GM21390 (cell line): ENCODE measurements around the gene CFB.
"Not testable (repeated sequence)": the region's sequence is repeated elsewhere in the genome, so short reads cannot be mapped to it uniquely, and the experiment has no call there.

Source experiments
- ATAC-seq: cut with Tn5 transposase; IDR thresholded peaks from one replicate; pipeline ENCODE4 v1.9.1; 2021; ENCODE audit not compliant: unreplicated experiment

CFB gene

DNA sequence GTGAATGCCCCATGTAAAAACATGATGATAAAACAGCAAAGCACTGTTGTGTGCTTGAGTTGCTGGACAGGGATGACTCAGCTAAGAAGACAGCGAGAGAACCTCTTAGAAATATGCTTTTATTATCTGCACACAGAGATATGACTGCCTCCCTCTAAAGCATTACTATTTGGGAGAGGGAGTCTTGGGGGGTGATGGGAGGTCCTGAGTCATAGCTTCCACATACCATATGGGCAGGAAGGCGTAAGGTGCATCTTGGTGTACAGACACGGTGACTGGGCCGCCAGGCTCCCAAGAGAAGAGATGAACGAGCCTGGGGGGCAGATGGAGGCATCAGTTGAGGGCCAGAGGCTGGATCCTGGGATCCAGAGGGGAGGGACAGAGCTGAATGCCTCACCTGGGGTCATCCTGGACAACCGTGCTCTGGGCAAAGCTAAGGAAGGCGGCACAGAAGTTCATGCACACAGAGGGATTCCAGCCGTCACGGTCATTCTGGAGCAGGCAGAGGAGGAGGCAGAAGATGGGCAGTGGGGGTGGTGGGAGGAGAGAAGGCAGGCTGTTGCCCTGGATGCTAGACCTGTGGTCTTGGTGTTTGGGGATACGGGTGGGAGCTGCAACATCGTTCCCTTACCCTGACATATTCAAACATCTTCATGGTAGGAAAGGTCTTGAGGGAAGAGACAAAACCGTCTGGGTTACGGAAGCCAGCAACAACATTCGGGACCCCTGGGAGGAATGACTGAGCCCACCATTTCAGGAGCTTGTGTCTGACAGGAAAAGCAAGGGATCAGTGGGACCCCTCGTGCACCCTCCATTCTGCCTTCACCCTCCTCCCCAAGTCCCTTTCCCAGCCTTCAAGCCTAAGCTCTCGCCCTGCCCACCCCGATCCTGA is 24.1 kb downstream of the CFB start:
- no peak for ATAC-seq

DNA sequence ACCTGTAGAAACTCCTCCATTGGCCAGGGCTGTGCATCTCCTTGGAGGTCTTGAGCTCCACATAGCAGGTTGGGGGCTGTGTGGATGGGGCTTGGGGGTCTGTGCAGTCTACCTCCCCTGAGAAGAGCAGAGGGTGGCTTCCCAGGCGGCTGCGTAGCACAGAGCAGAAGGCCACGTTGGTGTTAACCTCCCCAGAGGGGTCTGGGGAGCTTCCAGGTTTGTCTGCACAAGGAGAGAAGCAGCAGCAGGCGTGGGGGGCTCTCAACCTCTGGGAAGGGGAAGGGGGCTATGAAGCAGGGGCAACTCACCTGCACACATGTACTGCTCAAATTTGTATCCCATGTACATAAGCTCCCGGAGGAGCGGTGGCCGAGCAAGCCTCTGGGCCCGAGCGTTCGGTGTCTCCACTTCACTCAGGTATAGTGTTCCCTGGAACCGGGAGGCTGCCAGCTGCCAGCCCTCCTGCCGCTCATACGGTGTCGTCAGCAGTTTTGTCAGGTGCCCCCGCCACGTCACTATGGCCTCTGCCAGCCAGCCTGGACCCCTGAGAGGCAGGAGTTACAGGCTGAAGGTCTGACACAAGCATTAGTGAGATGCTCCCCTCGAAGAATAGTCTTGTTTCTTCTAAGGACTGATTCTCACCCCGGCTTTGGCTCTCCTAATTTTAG is 24.8 kb downstream of the CFB start:
- ATAC-seq, result no peak

DNA sequence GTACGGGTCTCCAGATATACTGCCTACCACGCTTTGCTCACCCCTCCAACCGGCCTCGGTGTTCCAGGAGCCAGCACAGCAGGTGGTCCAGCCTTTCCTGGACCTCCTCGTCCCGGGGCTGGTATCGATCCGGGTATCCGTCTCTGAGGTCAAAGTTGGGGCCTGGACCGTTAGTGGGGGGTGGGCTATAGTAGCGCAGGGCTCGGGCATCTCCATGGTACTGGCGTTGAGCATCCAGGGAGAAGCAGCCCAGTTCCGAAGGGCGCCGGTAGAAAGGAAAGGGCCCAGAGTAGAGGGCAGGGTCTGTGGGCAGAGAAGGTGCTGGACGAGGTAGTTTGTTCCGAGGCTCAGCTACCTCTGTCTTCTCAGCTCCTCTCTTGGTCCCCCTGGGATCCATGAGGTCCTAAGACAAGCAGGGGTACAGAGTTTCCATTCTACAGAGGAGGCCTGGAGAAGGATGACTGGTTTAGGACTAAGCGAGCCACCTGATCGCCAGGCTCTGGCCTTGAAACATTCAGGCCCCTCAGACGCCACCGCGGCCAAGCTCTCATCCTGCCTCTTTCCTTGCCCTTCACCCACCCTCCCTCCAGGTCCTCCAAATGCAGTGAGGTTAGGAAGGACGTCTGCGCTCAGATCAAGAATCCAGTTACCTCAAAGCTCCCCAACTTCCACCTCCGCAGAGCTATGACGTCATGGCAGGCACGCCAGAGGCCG is 25.5 kb downstream of the CFB start:
- ATAC-seq, result no peak

- peak; percentile 85 for ATAC-seq
Observed at GRCh38 chr6:31971993-31972708, 26.3 kb downstream of the CFB start, which contains the start of gene DXO. TSS of gene DXO (minus strand) at chr6:31972138. CDS start at chr6:31971675, 463 bp downstream.

DNA sequence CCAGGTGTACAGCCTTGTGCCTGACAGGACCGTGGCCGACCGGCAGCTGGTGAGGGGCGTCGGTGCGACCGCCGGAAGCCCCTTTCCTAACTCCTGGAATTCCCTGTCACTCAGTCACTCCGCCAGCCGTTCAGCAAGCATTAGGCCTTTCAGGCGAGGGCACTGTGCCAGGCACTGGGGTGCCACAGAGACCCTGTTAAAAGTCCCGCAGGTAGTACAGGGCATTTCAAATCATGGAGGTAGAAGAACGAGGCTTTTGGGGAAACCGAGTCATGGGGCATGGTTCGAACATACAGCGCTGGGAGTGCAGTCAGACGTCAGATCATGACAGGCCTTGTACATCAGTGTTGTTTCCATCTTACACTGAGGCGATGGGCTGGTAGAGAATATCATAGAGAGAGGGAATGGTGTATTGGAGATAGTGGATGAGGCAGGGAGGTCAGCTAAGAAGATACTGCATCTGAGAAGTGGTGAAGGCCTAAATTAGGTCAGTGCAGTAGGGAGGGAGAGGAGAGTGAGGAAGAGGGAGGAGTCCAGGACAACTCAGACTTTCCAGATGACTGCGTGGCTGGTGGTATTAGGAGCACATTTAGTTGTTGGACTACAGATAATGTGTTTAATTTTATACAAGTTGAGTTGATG is 26.9 kb downstream of the CFB start:
- no peak for ATAC-seq

GRCh38 chr6:31976065-31976464 is 30.2 kb downstream of the CFB start:
- not testable (repeated sequence) for ATAC-seq

DNA sequence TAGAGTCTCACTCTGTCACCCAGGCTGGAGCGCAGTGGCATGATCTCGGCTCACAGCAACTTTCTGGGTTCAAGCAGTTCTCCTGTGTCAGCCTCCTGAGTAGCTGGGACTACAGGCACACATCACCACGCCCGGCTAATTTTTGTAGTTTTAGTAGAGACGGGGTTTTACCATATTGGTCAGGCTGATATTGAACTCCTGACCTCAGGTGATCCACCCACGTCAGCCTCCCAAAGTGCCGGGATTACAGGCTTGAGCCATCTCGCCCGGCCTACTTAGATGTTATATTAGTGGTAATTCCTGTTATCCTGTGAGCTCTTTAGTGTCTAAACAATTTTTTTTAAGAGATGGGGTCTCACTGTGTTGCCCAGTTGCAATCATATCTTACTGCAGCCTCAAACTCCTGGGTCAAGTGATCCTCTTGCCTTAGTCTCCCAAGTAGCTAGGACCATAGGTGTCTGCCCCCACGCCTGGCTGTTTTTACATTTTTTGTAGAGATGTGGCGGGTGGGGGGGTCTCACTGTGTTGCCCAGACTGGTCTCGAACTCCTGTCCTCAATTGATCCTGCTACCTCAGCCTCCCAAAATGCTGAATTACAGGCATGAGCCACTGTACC is 32.0 kb downstream of the CFB start:
- ATAC-seq, result no peak

DNA sequence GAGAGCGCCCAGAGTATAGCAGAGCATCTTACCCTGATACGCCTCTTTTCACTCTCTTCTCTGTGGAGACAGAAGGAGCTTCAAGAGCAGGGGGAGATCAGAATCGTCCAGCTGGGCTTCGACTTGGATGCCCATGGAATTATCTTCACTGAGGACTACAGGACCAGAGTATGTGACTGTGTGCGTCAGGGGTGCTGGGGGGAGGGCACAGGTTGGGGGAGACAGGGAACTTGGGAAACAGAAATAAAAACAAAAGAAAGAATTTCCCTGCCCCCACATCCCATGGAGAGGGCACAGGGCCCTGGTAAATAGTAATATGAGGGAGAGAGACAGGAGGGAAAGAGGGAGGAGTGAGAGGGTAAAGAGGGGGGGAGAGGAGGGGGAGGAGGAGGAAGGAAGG is 32.9 kb downstream of the CFB start:
- no peak for ATAC-seq

GRCh38 chr6:31979238-31979898 is 33.5 kb downstream of the CFB start:
- no peak for ATAC-seq

- ATAC-seq, result not testable (repeated sequence)
Observed at GRCh38 chr6:31980195-31980876, 34.4 kb downstream of the CFB start.

DNA sequence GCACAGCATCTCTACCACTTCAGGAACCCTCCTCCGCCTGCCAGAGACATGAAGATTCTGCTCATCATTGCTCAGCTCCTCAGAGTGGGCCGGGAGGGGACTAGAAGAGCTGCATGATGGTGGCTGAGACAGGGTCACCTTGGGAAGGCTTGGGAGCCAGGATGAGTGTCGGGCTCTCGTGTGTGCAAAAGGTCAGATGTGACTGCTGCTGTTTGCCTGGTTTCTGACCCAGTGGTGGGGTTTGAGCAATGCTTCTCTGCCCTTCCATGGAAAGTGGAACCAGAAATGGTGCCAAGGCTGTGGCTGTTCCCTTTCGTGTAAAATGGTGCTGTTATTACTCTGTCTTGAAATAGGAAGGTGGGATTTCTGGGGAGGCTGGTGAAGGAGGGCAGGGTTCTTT is 35.1 kb downstream of the CFB start:
- not testable (repeated sequence) for ATAC-seq

- ATAC-seq, result not testable (repeated sequence)
Observed at GRCh38 chr6:31981744-31982143, 35.8 kb downstream of the CFB start, which contains the start of gene C4A. TSS of gene C4A (plus strand) at chr6:31982057. CDS start at chr6:31982108, 51 bp downstream.

DNA sequence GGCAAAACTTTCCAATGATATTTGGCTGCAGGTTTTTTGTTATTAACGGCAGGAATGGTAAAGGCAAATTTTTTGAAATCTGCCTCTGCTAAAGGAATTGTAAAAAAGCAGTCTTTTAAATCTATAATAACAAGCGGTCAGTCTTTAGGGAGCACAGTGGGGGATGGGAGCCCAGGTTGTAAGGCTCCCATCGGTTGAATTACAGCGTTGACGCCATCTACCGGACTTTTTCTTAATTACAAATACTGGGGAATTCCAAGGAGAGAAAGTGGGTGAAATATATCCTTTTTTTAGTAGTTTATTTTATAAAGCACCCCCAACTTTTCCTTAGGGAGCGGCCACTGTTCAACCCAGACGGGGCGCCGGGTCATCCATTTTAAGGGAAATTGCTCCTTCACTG is 43.5 kb downstream of the CFB start:
- not testable (repeated sequence) for ATAC-seq

DNA sequence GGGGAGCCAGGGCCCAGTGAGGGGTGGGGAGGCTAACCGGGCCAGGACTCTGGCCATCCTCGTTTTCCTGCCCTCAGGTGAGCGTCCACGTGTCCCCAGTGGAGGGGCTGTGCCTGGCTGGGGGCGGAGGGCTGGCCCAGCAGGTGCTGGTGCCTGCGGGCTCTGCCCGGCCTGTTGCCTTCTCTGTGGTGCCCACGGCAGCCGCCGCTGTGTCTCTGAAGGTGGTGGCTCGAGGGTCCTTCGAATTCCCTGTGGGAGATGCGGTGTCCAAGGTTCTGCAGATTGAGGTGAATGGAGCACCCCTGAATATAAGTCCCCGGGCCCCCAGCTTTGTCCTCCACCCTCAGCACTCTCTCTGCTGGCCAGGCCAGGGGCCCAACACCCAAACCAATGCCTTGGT is 48.5 kb downstream of the CFB start:
- ATAC-seq, result not testable (repeated sequence)

GRCh38 chr6:31996385-31996784 is 50.5 kb downstream of the CFB start:
- ATAC-seq, result not testable (repeated sequence)
